ENCODE results near the gene HSPBP1. TPM values are rescaled to one million over a fixed set of nuclear protein-coding genes. Genes with fewer than 3 reads are reported as not detected.

The HSPBP1 gene
- total and polyA plus RNA-seq, 12 donors = 18.8 to 49.8 (median 33.2) TPM

DNA sequence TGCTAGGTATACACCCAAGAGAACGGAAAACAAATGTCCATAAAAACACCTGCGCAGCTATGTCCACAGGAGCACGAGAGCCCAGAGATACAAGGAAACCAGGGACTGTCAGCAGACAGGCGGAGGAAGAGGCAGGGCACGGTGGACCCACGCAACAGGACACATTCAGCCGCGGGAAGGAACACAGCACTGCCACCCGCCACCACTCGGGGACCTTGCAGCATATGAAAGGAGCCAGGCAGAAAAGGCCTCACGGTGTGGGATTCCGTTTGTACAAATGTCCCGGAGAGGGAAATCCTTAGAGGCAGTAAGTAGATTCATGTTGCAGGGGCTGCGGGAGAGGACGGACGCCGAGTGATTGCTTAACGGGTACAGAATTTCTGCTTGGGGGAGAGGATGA, 7.8 kb downstream of the HSPBP1 start:
- intact Hi-C loops (cut with DNase I) = no loop called here
- Histone ChIP-seq H3K36me3 (replicated peaks in 1 of 2) (peaks cover 0 to 21% of the 10 kb centered on the region in 2 donors), H3K9me3 (replicated peaks in 1 of 3) (no peaks in the 10 kb centered on the region), H3K27me3 (no peaks in the 10 kb centered on the region), H3K4me3 (no peak overlapping the region), H3K27ac (no peak overlapping the region), H3K4me1 (replicated peaks in 1 of 2) (no peaks in the 10 kb centered on the region)
- WGBS, 4 donors = 94 to 97% (median 95%) methylated on average over 18 of the region's 18 CpGs
- DNase-seq = no peak
- TF ChIP-seq, protein P1, sequence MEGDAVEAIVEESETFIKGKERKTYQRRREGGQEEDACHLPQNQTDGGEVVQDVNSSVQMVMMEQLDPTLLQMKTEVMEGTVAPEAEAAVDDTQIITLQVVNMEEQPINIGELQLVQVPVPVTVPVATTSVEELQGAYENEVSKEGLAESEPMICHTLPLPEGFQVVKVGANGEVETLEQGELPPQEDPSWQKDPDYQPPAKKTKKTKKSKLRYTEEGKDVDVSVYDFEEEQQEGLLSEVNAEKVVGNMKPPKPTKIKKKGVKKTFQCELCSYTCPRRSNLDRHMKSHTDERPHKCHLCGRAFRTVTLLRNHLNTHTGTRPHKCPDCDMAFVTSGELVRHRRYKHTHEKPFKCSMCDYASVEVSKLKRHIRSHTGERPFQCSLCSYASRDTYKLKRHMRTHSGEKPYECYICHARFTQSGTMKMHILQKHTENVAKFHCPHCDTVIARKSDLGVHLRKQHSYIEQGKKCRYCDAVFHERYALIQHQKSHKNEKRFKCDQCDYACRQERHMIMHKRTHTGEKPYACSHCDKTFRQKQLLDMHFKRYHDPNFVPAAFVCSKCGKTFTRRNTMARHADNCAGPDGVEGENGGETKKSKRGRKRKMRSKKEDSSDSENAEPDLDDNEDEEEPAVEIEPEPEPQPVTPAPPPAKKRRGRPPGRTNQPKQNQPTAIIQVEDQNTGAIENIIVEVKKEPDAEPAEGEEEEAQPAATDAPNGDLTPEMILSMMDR (IDR thresholded peaks at IDR 0.05) = no peak
- TF ChIP-seq POLR2A (IDR thresholded peaks at IDR 0.05) = no peak

DNA sequence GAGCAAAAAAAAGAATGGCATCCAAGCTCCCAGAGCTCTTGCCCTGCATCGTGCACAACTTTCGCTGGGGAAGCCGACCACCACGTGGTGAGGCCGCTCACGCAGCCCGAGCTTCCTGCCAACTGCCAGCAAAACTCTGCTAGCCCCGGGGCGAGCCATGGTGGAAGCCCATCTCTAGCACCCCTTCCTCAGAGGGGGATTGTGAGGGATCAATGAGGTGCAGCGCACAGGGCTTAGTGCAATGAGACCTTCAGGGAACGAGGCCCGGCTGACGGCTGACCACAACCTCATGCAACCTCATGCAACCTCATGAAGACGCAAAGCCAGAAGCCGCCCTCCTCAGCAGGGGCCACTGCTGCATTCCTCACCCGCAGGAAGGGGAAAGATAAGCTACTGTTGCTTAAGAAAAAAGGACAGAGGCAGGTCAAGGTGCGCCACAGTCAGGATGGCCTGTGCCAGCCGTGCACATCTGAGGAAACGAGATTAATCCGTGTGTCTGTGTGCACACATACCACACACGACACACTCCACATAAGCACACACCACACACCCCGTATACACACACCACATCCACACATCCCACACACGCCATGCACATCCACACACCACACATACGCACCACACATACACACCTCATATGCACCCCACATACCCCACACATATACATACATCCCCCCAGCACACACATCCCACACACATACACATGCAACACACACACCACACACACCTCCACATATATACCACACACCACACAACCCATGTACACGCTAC, 9.6 kb downstream of the HSPBP1 start:
- no peak for DNase-seq
- 90 to 96% (median 91%) methylated on average over 20 to 25 of the region's 25 CpGs for WGBS, 4 donors
- Histone ChIP-seq H3K27me3 (no peaks in the 10 kb centered on the region), H3K9me3 (replicated peaks in 1 of 3) (no peaks in the 10 kb centered on the region), H3K4me1 (replicated peaks in 1 of 2) (no peaks in the 10 kb centered on the region), H3K4me3 (no peak overlapping the region), H3K27ac (no peak overlapping the region), H3K36me3 (replicated peaks in 1 of 2) (peaks cover 0 to 19% of the 10 kb centered on the region in 2 donors)
- intact Hi-C loops (cut with DNase I) = no loop called here
- no peak for TF ChIP-seq POLR2A (IDR thresholded peaks at IDR 0.05)
- TF ChIP-seq, protein P1 (IDR thresholded peaks at IDR 0.05) = no peak

DNA sequence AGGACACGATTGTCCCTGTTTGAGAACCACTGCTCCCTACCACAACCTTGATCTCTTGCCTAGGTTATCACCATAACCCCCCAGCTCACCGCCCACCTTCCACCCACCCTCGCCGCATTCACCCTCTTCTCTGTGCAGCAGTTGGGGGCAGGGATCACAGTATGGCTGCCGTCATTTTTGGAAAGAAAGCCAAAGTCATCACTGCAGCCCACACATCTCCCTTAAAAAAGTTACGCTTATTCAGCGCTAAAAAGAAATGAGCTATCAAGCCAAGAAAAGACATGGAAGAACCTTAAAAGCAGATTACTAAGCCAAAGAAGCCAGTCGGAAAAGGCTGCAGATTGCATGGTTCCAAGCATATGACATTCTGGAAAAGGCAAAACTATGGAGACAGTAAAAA, 10.6 kb downstream of the HSPBP1 start:
- TF ChIP-seq, protein P1 (IDR thresholded peaks at IDR 0.05) = no peak
- TF ChIP-seq POLR2A (IDR thresholded peaks at IDR 0.05) = no peak
- Histone ChIP-seq H3K36me3 (replicated peaks in 1 of 2) (peaks cover 0 to 19% of the 10 kb centered on the region in 2 donors), H3K27me3 (no peaks in the 10 kb centered on the region), H3K27ac (no peak overlapping the region), H3K4me1 (replicated peaks in 1 of 2) (no peaks in the 10 kb centered on the region), H3K4me3 (no peak overlapping the region), H3K9me3 (replicated peaks in 1 of 3) (no peaks in the 10 kb centered on the region)
- WGBS, 4 donors = 79 to 87% (median 87%) methylated on average over 8 of the region's 8 CpGs
- DNase-seq = no peak
- intact Hi-C loops (cut with DNase I) = no loop called here

DNA sequence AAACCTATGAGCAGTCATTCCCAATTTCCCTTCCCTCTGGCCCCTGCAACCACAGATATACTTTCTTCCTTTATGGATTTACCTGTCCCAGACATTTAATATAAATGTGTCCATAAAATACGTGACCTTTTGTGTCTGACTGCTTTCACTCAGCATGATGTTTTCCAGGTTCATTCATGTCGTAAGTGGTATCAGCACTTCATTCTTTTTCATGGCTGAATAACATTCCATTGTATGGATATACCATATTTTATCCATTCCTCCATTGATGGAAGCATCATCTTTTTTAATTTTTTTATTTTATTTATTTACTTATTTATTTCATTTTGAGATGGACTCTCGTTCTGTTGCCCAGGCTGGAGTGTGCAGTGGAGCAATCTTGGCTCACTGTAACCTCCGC, 13.1 kb downstream of the HSPBP1 start:
- WGBS, 4 donors = 95 to 98% (median 96%) methylated on average over 4 of the region's 4 CpGs
- Histone ChIP-seq H3K27me3 (no peaks in the 10 kb centered on the region), H3K4me1 (replicated peaks in 1 of 2) (no peaks in the 10 kb centered on the region), H3K4me3 (no peak overlapping the region), H3K9me3 (replicated peaks in 1 of 3) (no peaks in the 10 kb centered on the region), H3K36me3 (replicated peaks in 1 of 2) (peaks cover 0 to 3% of the 10 kb centered on the region in 2 donors), H3K27ac (no peak overlapping the region)
- intact Hi-C loops (cut with DNase I) = no loop called here
- TF ChIP-seq, protein P1 (IDR thresholded peaks at IDR 0.05) = no peak
- no peak for TF ChIP-seq POLR2A (IDR thresholded peaks at IDR 0.05)
- DNase-seq = no peak

All from adrenal gland (tissue), 12 donors.